ACC112 (cell line): ENCODE measurements around the gene MRTFB.

Experiments used
- H2AFZ ChIP-seq: fragments of 200-600 bp; sonication (generic); one replicate; pipeline ENCODE4 v1.6.0; 2017; ENCODE audit warnings: antibody characterized with exemption, low read length; ENCODE audit not compliant: unreplicated experiment
- H3K27ac ChIP-seq: fragments of 200-600 bp; sonication (generic); 2 replicates; pipeline ENCODE4 v1.5.1; 2014; ENCODE audit warnings: low read depth, mild to moderate bottlenecking, antibody characterized with exemption, low read length, moderate library complexity
- H3K27me3 ChIP-seq: fragments of 200-600 bp; sonication (generic); 2 replicates; pipeline ENCODE4 v1.6.1; 2014; ENCODE audit warnings: mild to moderate bottlenecking, antibody characterized with exemption, low read length, moderate library complexity, mixed read lengths; ENCODE audit not compliant: insufficient read depth
- H3K36me3 ChIP-seq: fragments of 200-600 bp; sonication (generic); 2 replicates; pipeline ENCODE4 v1.6.1; 2016; ENCODE audit warnings: mild to moderate bottlenecking, antibody characterized with exemption, low read length, moderate library complexity, mixed read lengths; ENCODE audit not compliant: insufficient read depth
- H3K4me1 ChIP-seq: fragments of 200-600 bp; sonication (generic); one replicate; pipeline ENCODE4 v1.6.1; 2016; ENCODE audit warnings: low read length, mixed read lengths; ENCODE audit not compliant: insufficient read depth, unreplicated experiment, control insufficient read depth
- H3K4me3 ChIP-seq: fragments of 200-600 bp; sonication (generic); 2 replicates; pipeline ENCODE4 v1.5.1; 2014; ENCODE audit warnings: mild to moderate bottlenecking, low read depth, low read length
- H3K79me2 ChIP-seq: fragments of 200-600 bp; sonication (generic); one replicate; pipeline ENCODE4 v1.6.0; 2016; ENCODE audit warnings: low read length; ENCODE audit not compliant: control insufficient read depth, unreplicated experiment, insufficient read depth

MRTFB gene

GRCh38 chr16:14251419-14251818, 180.3 kb downstream of the MRTFB start:
- Histone ChIP-seq H3K27me3 (no peaks in the 10 kb centered on the region), H2AFZ (no peak overlapping the region), H3K79me2 (no peaks in the 10 kb centered on the region), H3K27ac (no peak overlapping the region), H3K4me1 (no peaks in the 10 kb centered on the region), H3K4me3 (no peak overlapping the region), H3K36me3 (peaks cover 26% of the 10 kb centered on the region)

- no peak overlapping the region for H3K27ac ChIP-seq
- no peaks in the 10 kb centered on the region for H3K4me1 ChIP-seq
- no peak overlapping the region for H3K4me3 ChIP-seq
- H3K79me2 ChIP-seq: no peaks in the 10 kb centered on the region
- H3K27me3 ChIP-seq: no peaks in the 10 kb centered on the region
- peaks cover 22% of the 10 kb centered on the region for H3K36me3 ChIP-seq
- no peak overlapping the region for H2AFZ ChIP-seq
Observed at GRCh38 chr16:14252860-14253259, 181.7 kb downstream of the MRTFB start.

- peaks cover 24% of the 10 kb centered on the region; the same call in 1 of the 2 replicates for H3K36me3 ChIP-seq
- H3K79me2 ChIP-seq: no peaks in the 10 kb centered on the region
- no peaks in the 10 kb centered on the region for H3K4me1 ChIP-seq
- no peaks in the 10 kb centered on the region for H3K27me3 ChIP-seq
- H3K4me3 ChIP-seq: no peak overlapping the region
- H2AFZ ChIP-seq: no peak overlapping the region
- no peak overlapping the region for H3K27ac ChIP-seq
Observed at GRCh38 chr16:14263011-14263410, 191.9 kb downstream of the MRTFB start.

- Histone ChIP-seq H3K27ac (no peak overlapping the region), H3K4me3 (no peak overlapping the region), H3K27me3 (no peaks in the 10 kb centered on the region), H3K79me2 (no peaks in the 10 kb centered on the region), H3K36me3 (peaks cover 19% of the 10 kb centered on the region; the same call in 1 of the 2 replicates), H3K4me1 (no peaks in the 10 kb centered on the region), H2AFZ (no peak overlapping the region)
Observed at GRCh38 chr16:14263769-14264168, 192.7 kb downstream of the MRTFB start.

GRCh38 chr16:14264327-14264943, 193.3 kb downstream of the MRTFB start:
- no peak overlapping the region for H2AFZ ChIP-seq
- no peaks in the 10 kb centered on the region for H3K27me3 ChIP-seq
- no peak overlapping the region for H3K4me3 ChIP-seq
- no peak overlapping the region for H3K27ac ChIP-seq
- H3K4me1 ChIP-seq: no peaks in the 10 kb centered on the region
- H3K79me2 ChIP-seq: no peaks in the 10 kb centered on the region
- peaks cover 19% of the 10 kb centered on the region; the same call in 1 of the 2 replicates for H3K36me3 ChIP-seq

- Histone ChIP-seq H3K4me1 (no peaks in the 10 kb centered on the region), H3K4me3 (no peak overlapping the region), H2AFZ (no peak overlapping the region), H3K36me3 (0 out of 2 replicates have a peak, but pooled peaks cover 4% of the 10 kb centered on the region), H3K27me3 (no peaks in the 10 kb centered on the region), H3K79me2 (no peaks in the 10 kb centered on the region), H3K27ac (no peak overlapping the region)
Observed at GRCh38 chr16:14268073-14268472, 197.0 kb downstream of the MRTFB start.

- Histone ChIP-seq H3K36me3 (no peaks in the 10 kb centered on the region), H3K27ac (no peak overlapping the region), H3K27me3 (no peaks in the 10 kb centered on the region), H2AFZ (no peak overlapping the region), H3K4me1 (no peaks in the 10 kb centered on the region), H3K4me3 (no peak overlapping the region), H3K79me2 (no peaks in the 10 kb centered on the region)
Observed at GRCh38 chr16:14275934-14276333, 204.8 kb downstream of the MRTFB start.

- H3K27ac ChIP-seq: no peak overlapping the region
- no peaks in the 10 kb centered on the region for H3K27me3 ChIP-seq
- H2AFZ ChIP-seq: no peak overlapping the region
- H3K36me3 ChIP-seq: no peaks in the 10 kb centered on the region
- H3K4me1 ChIP-seq: no peaks in the 10 kb centered on the region
- H3K79me2 ChIP-seq: no peaks in the 10 kb centered on the region
- H3K4me3 ChIP-seq: no peak overlapping the region
Observed at GRCh38 chr16:14278749-14279148, 207.6 kb downstream of the MRTFB start.

GRCh38 chr16:14280541-14280940, 209.4 kb downstream of the MRTFB start:
- Histone ChIP-seq H3K27me3 (no peaks in the 10 kb centered on the region), H3K27ac (no peak overlapping the region), H3K36me3 (no peaks in the 10 kb centered on the region), H3K4me1 (no peaks in the 10 kb centered on the region), H3K4me3 (no peak overlapping the region), H2AFZ (no peak overlapping the region), H3K79me2 (no peaks in the 10 kb centered on the region)

- Histone ChIP-seq H3K36me3 (no peaks in the 10 kb centered on the region), H2AFZ (no peak overlapping the region), H3K4me3 (no peak overlapping the region), H3K4me1 (no peaks in the 10 kb centered on the region), H3K79me2 (no peaks in the 10 kb centered on the region), H3K27ac (no peak overlapping the region), H3K27me3 (no peaks in the 10 kb centered on the region)
Observed at GRCh38 chr16:14283786-14284185, 212.7 kb downstream of the MRTFB start.

GRCh38 chr16:14284371-14284770, 213.3 kb downstream of the MRTFB start:
- Histone ChIP-seq H3K27me3 (no peaks in the 10 kb centered on the region), H2AFZ (no peak overlapping the region), H3K27ac (no peak overlapping the region), H3K79me2 (no peaks in the 10 kb centered on the region), H3K4me3 (peak overlapping the region; percentile 76; the same call in 1 of the 2 replicates), H3K4me1 (no peaks in the 10 kb centered on the region), H3K36me3 (no peaks in the 10 kb centered on the region)
